Neural cell (in vitro differentiated cells): Measurements from ENCODE around the gene GIMAP2. TPM values are rescaled to one million over a fixed set of nuclear protein-coding genes. Genes with fewer than 3 reads are reported as not detected.

ENCODE experiments used
- H2AFZ ChIP-seq: fragments of 200-600, 300-800 bp; sonication (generic), shearing (Covaris generic); 2 replicates; pipeline ENCODE4 v1.6.0; 2014; ENCODE audit warnings: low read depth, mild to moderate bottlenecking, antibody characterized with exemption, low read length, moderate library complexity
- H3F3A ChIP-seq: fragments of 200-600 bp; shearing (Covaris generic); 2 replicates; pipeline ENCODE4 v1.6.1; 2016; ENCODE audit warnings: mild to moderate bottlenecking, moderate library complexity, mixed read lengths, antibody characterized with exemption, low read length; ENCODE audit not compliant: insufficient read depth, poor library complexity, severe bottlenecking
- H3K27ac ChIP-seq: fragments of 200-600, 300-800 bp; sonication (generic), shearing (Covaris generic); 2 replicates; pipeline ENCODE4 v1.5.1; 2014; ENCODE audit warnings: mild to moderate bottlenecking, low read length, moderate library complexity
- H3K27me3 ChIP-seq: fragments of 300-800, 200-600 bp; sonication (generic), shearing (Covaris generic); 2 replicates; pipeline ENCODE4 v1.6.0; 2014; ENCODE audit warnings: mild to moderate bottlenecking, low read depth, low read length, moderate library complexity; ENCODE audit not compliant: insufficient read depth
- H3K36me3 ChIP-seq: fragments of 300-800, 200-600 bp; sonication (generic), shearing (Covaris generic); 2 replicates; pipeline ENCODE4 v1.5.1; 2014; ENCODE audit warnings: mild to moderate bottlenecking, antibody characterized with exemption, low read length, moderate library complexity; ENCODE audit not compliant: insufficient read depth
- H3K4me2 ChIP-seq: fragments of 300-800, 200-600 bp; sonication (generic), shearing (Covaris generic); 2 replicates; pipeline ENCODE4 v1.6.0; 2014; ENCODE audit warnings: mild to moderate bottlenecking, low read length
- H3K4me3 ChIP-seq: fragments of 300-800, 200-600 bp; sonication (generic), shearing (Covaris generic); 2 replicates; pipeline ENCODE4 v1.5.1; 2014; ENCODE audit warnings: mild to moderate bottlenecking, low read length, moderate library complexity
- H3K79me2 ChIP-seq: fragments of 200-600 bp; shearing (Covaris generic); replicated peaks from 2 replicates; pipeline ENCODE4 v1.6.0; 2014; ENCODE audit warnings: mild to moderate bottlenecking, low read length, moderate library complexity; ENCODE audit not compliant: insufficient read depth
- H3K9ac ChIP-seq: fragments of 300-800, 200-600 bp; sonication (generic), shearing (Covaris generic); 2 replicates; pipeline ENCODE4 v1.6.1; 2016; ENCODE audit warnings: mild to moderate bottlenecking, low read length, mixed read lengths
- H3K9me2 ChIP-seq: fragments of 200-600 bp; shearing (Covaris generic); 2 replicates; pipeline ENCODE4 v1.6.1; 2016; ENCODE audit warnings: mild to moderate bottlenecking, low read length, mixed read lengths; ENCODE audit not compliant: insufficient read depth
- H3K9me3 ChIP-seq: fragments of 200-600, 300-800 bp; sonication (generic), shearing (Covaris generic); 2 replicates; pipeline ENCODE4 v1.6.1; 2016; ENCODE audit warnings: mild to moderate bottlenecking, mixed run types, low read length, moderate library complexity, mixed read lengths
- H4K20me1 ChIP-seq: fragments of 200-600 bp; shearing (Covaris generic); 2 replicates; pipeline ENCODE4 v1.6.1; 2016; ENCODE audit warnings: mild to moderate bottlenecking, mixed run types; ENCODE audit not compliant: insufficient read depth
- EP300 ChIP-seq: fragments of 450-650 bp; conservative IDR thresholded peaks from 2 replicates; pipeline ENCODE4 v1.6.1; 2014; ENCODE audit warnings: antibody characterized with exemption, mild to moderate bottlenecking, moderate library complexity; ENCODE audit not compliant: poor library complexity, severe bottlenecking
- EZH2 ChIP-seq: fragments of 200-600, 300-800 bp; shearing (Covaris generic), sonication (generic); IDR thresholded peaks from 2 replicates; pipeline ENCODE4 v1.6.1; 2014; ENCODE audit warnings: antibody characterized with exemption, low read length, borderline replicate concordance, mild to moderate bottlenecking; ENCODE audit not compliant: insufficient read depth, poor library complexity, severe bottlenecking
- MXI1 ChIP-seq: fragments of 450-650 bp; conservative IDR thresholded peaks from 2 replicates; pipeline ENCODE4 v1.6.1; 2014; ENCODE audit warnings: antibody characterized with exemption, mild to moderate bottlenecking; ENCODE audit not compliant: poor library complexity, severe bottlenecking
- POLR2AphosphoS5 ChIP-seq: IDR thresholded peaks from 2 replicates; pipeline ENCODE4 v1.6.1; 2012
- RAD21 ChIP-seq: fragments of 450-650 bp; conservative IDR thresholded peaks from 2 replicates; pipeline ENCODE4 v1.6.1; 2014; ENCODE audit warnings: antibody characterized with exemption, mild to moderate bottlenecking, moderate library complexity
- SMC3 ChIP-seq: fragments of 450-650 bp; conservative IDR thresholded peaks from 2 replicates; pipeline ENCODE4 v1.6.1; 2014; ENCODE audit warnings: antibody characterized with exemption, mild to moderate bottlenecking, moderate library complexity; ENCODE audit not compliant: poor library complexity
- TAF1 ChIP-seq: IDR thresholded peaks from 2 replicates; pipeline ENCODE4 v1.6.1; 2012; ENCODE audit warnings: low read depth
- polyA plus RNA-seq: library from polyadenylated mRNA; depleted of rRNA; stranded (reverse); fragments of >200 nt; gene quantifications from 2 replicates; pipeline ENCODE4 v1.2.3, GENCODE V29; 2014
- TF ChIP-seq, protein P1 (sequence below): IDR thresholded peaks from 2 replicates; pipeline ENCODE4 v1.6.1; 2012; ENCODE audit warnings: borderline replicate concordance
- TF ChIP-seq, protein P2 (sequence below): fragments of 450-650 bp; IDR thresholded peaks from 2 replicates; pipeline ENCODE4 v1.5.1; 2014; ENCODE audit warnings: antibody characterized with exemption, mild to moderate bottlenecking, moderate library complexity; ENCODE audit not compliant: poor library complexity, severe bottlenecking

Gene GIMAP2
- polyA plus RNA-seq, 1 donor from 2014 or later: not detected

DNA sequence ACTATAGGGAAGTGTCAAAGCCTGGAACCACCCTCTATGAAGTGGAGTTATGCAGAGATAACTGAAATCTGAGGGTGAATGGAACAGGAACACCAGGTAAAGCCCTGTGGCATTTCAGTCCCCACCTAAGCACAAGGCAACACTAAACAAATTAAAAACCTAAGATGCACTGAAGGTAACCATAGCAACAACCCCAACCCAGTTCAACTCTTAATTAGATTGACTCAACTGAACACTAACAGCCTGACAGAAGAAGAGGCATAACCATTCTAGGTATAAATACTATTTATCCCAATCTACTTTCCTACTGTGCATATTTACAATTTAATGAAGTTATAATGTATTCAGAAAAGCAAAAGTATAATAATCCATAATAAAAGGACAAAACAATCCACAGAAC lies 42.5 kb downstream of the GIMAP2 start:
- TF ChIP-seq RAD21 (no peak), EP300 (no peak), POLR2AphosphoS5 (no peak), MXI1 (no peak), TAF1 (no peak), SMC3 (no peak), EZH2 (no peak)
- TF ChIP-seq, protein P1, sequence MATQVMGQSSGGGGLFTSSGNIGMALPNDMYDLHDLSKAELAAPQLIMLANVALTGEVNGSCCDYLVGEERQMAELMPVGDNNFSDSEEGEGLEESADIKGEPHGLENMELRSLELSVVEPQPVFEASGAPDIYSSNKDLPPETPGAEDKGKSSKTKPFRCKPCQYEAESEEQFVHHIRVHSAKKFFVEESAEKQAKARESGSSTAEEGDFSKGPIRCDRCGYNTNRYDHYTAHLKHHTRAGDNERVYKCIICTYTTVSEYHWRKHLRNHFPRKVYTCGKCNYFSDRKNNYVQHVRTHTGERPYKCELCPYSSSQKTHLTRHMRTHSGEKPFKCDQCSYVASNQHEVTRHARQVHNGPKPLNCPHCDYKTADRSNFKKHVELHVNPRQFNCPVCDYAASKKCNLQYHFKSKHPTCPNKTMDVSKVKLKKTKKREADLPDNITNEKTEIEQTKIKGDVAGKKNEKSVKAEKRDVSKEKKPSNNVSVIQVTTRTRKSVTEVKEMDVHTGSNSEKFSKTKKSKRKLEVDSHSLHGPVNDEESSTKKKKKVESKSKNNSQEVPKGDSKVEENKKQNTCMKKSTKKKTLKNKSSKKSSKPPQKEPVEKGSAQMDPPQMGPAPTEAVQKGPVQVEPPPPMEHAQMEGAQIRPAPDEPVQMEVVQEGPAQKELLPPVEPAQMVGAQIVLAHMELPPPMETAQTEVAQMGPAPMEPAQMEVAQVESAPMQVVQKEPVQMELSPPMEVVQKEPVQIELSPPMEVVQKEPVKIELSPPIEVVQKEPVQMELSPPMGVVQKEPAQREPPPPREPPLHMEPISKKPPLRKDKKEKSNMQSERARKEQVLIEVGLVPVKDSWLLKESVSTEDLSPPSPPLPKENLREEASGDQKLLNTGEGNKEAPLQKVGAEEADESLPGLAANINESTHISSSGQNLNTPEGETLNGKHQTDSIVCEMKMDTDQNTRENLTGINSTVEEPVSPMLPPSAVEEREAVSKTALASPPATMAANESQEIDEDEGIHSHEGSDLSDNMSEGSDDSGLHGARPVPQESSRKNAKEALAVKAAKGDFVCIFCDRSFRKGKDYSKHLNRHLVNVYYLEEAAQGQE: no peak
- TF ChIP-seq, protein P2, sequence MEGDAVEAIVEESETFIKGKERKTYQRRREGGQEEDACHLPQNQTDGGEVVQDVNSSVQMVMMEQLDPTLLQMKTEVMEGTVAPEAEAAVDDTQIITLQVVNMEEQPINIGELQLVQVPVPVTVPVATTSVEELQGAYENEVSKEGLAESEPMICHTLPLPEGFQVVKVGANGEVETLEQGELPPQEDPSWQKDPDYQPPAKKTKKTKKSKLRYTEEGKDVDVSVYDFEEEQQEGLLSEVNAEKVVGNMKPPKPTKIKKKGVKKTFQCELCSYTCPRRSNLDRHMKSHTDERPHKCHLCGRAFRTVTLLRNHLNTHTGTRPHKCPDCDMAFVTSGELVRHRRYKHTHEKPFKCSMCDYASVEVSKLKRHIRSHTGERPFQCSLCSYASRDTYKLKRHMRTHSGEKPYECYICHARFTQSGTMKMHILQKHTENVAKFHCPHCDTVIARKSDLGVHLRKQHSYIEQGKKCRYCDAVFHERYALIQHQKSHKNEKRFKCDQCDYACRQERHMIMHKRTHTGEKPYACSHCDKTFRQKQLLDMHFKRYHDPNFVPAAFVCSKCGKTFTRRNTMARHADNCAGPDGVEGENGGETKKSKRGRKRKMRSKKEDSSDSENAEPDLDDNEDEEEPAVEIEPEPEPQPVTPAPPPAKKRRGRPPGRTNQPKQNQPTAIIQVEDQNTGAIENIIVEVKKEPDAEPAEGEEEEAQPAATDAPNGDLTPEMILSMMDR: no peak
- H3K27ac ChIP-seq: no peak overlapping the region
- no peaks in the 10 kb centered on the region for H3K9me3 ChIP-seq
- H4K20me1 ChIP-seq: no peaks in the 10 kb centered on the region
- no peaks in the 10 kb centered on the region for H3F3A ChIP-seq
- H3K4me2 ChIP-seq: no peak overlapping the region
- no peaks in the 10 kb centered on the region for H3K36me3 ChIP-seq
- no peak overlapping the region for H3K9ac ChIP-seq
- H3K4me3 ChIP-seq: no peak overlapping the region
- H2AFZ ChIP-seq: no peak overlapping the region
- H3K27me3 ChIP-seq: no peaks in the 10 kb centered on the region
- H3K9me2 ChIP-seq: no peaks in the 10 kb centered on the region
- H3K79me2 ChIP-seq: no peaks in the 10 kb centered on the region

DNA sequence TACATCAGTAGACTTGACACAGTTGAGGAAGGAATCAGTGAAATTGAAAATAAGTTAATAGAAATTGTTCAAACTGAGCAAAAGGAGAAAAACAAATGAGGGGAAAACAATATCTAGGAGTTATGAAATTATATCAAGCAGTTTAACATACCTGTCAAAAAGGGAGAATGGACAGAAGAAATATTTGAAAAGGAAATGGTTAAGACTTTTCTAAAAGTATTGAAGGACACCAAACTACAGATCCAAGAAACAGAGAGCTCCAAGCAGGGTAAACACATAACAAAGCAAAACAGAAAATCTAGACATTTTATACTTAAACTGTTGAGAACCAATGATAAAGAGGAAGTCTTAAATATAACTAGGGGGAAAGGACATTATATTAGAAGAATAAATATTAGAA lies 43.1 kb downstream of the GIMAP2 start:
- H3K36me3 ChIP-seq: no peaks in the 10 kb centered on the region
- H2AFZ ChIP-seq: no peak overlapping the region
- H3K9ac ChIP-seq: no peak overlapping the region
- no peaks in the 10 kb centered on the region for H3K9me2 ChIP-seq
- H3K9me3 ChIP-seq: no peaks in the 10 kb centered on the region
- no peak overlapping the region for H3K4me3 ChIP-seq
- no peak overlapping the region for H3K4me2 ChIP-seq
- H3K27ac ChIP-seq: no peak overlapping the region
- H3F3A ChIP-seq: no peaks in the 10 kb centered on the region
- TF ChIP-seq SMC3 (no peak), EZH2 (no peak), POLR2AphosphoS5 (no peak), MXI1 (no peak), EP300 (no peak), TAF1 (no peak), RAD21 (no peak)
- TF ChIP-seq, protein P2: no peak
- TF ChIP-seq, protein P1: no peak
- H4K20me1 ChIP-seq: no peaks in the 10 kb centered on the region
- no peaks in the 10 kb centered on the region for H3K79me2 ChIP-seq
- no peaks in the 10 kb centered on the region for H3K27me3 ChIP-seq
